Smooth muscle cell (in vitro differentiated cells): ENCODE results near the gene FHIT. TPM values are rescaled to one million over a fixed set of nuclear protein-coding genes. Genes with fewer than 3 reads are reported as not detected.

Experiments
- DNase-seq: peaks from one replicate; lab custom pipeline; 2025; ENCODE audit not compliant: unreplicated experiment; lab: John Stamatoyannopoulos, UW
- H2AFZ ChIP-seq: fragments of 200-600 bp; sonication (generic); 2 replicates; pipeline ENCODE4 v1.6.0; 2016; ENCODE audit warnings: antibody characterized with exemption, low read depth, mild to moderate bottlenecking
- H3F3A ChIP-seq: fragments of 200-600 bp; sonication (generic); 2 replicates; pipeline ENCODE4 v1.6.0; 2017; ENCODE audit warnings: antibody characterized with exemption, low read depth
- H3K27ac ChIP-seq: fragments of 200-600 bp; sonication (generic); 2 replicates; pipeline ENCODE4 v1.5.1; 2016; ENCODE audit warnings: low read depth, mild to moderate bottlenecking
- H3K27me3 ChIP-seq: fragments of 200-600 bp; sonication (generic); 2 replicates; pipeline ENCODE4 v1.6.1; 2016; ENCODE audit warnings: low read depth, mild to moderate bottlenecking
- H3K36me3 ChIP-seq: fragments of 200-600 bp; sonication (generic); 2 replicates; pipeline ENCODE4 v1.5.1; 2016; ENCODE audit warnings: low read depth
- H3K4me1 ChIP-seq: fragments of 200-600 bp; sonication (generic); 2 replicates; pipeline ENCODE4 v1.5.1; 2016; ENCODE audit warnings: low read depth
- H3K4me2 ChIP-seq: fragments of 200-600 bp; sonication (generic); 2 replicates; pipeline ENCODE4 v1.6.0; 2016; ENCODE audit warnings: mild to moderate bottlenecking
- H3K4me3 ChIP-seq: fragments of 200-600 bp; sonication (generic); 2 replicates; pipeline ENCODE4 v1.5.1; 2016; ENCODE audit warnings: mild to moderate bottlenecking
- H3K79me2 ChIP-seq: fragments of 200-600 bp; sonication (generic); 2 replicates; pipeline ENCODE4 v1.6.0; 2016; ENCODE audit warnings: low read depth, mild to moderate bottlenecking
- H3K9ac ChIP-seq: fragments of 200-600 bp; sonication (generic); 2 replicates; pipeline ENCODE4 v1.6.0; 2016; ENCODE audit warnings: low read depth
- H3K9me3 ChIP-seq: fragments of 200-600 bp; sonication (generic); replicated peaks from 2 replicates; pipeline ENCODE4 v1.5.1; 2016; ENCODE audit warnings: low read depth
- H4K20me1 ChIP-seq: fragments of 200-600 bp; sonication (generic); 2 replicates; pipeline ENCODE4 v1.6.0; 2016; ENCODE audit warnings: low read depth
- CTCF ChIP-seq: fragments of 200-600 bp; sonication (generic); IDR thresholded peaks from 2 replicates; pipeline ENCODE4 v1.5.1; 2017; ENCODE audit warnings: borderline replicate concordance, mild to moderate bottlenecking, antibody characterized with exemption; ENCODE audit not compliant: insufficient read depth, poor library complexity, severe bottlenecking
- WGBS: methylation state at CpG from one replicate; pipeline ENCODE4 v1.1.7; 2016; ENCODE audit warnings: low lambda C conversion rate; 5-methylcytosine and 5-hydroxymethylcytosine counted together
- polyA plus RNA-seq: library from polyadenylated mRNA; unstranded; fragments of >200 nt; fragmentation: Nextera tagmentation; extraction: Ambion mirVana; gene quantifications from 2 replicates; pipeline ENCODE4 v1.2.1, GENCODE V29; 2016
- total RNA-seq: library from RNA; depleted of rRNA; stranded (reverse); fragments of >200 nt; gene quantifications from 2 replicates; pipeline ENCODE4 v1.2.3, GENCODE V29; 2014

The FHIT gene
- total and polyA plus RNA-seq, 2 experiments from 2014 or later = 5.9 to 6.7 TPM

GRCh38 chr3:59872128-59872527 is 1379.1 kb downstream of the FHIT start:
- H3K36me3 ChIP-seq = no peaks in the 10 kb centered on the region
- H3K4me2 ChIP-seq = no peak overlapping the region
- no peaks in the 10 kb centered on the region for H3K79me2 ChIP-seq
- H3K9ac ChIP-seq = no peak overlapping the region
- no peaks in the 10 kb centered on the region for H3F3A ChIP-seq
- peaks cover 7% of the 10 kb centered on the region for H3K4me1 ChIP-seq
- H3K4me3 ChIP-seq = no peak overlapping the region
- no peak overlapping the region for H2AFZ ChIP-seq
- no peak for DNase-seq
- no peak for TF ChIP-seq CTCF
- no peaks in the 10 kb centered on the region for H3K27me3 ChIP-seq
- H3K27ac ChIP-seq = no peak overlapping the region
- no peaks in the 10 kb centered on the region for H3K9me3 ChIP-seq
- no peaks in the 10 kb centered on the region for H4K20me1 ChIP-seq
- WGBS = 42% methylated on average over 3 of the region's 3 CpGs

- Histone ChIP-seq H3F3A (no peaks in the 10 kb centered on the region), H3K4me1 (peaks cover 22% of the 10 kb centered on the region), H3K4me3 (no peak overlapping the region), H4K20me1 (no peaks in the 10 kb centered on the region), H3K27ac (peak overlapping the region; percentile 21), H3K27me3 (no peaks in the 10 kb centered on the region), H3K4me2 (peak overlapping the region; percentile 9), H2AFZ (no peak overlapping the region), H3K9me3 (no peaks in the 10 kb centered on the region), H3K9ac (no peak overlapping the region), H3K36me3 (no peaks in the 10 kb centered on the region), H3K79me2 (no peaks in the 10 kb centered on the region)
- no peak for DNase-seq
- WGBS = 55% methylated on average over 3 of the region's 3 CpGs
- no peak for TF ChIP-seq CTCF
Measured at GRCh38 chr3:59867185-59868002, 1383.9 kb downstream of the FHIT start.

- Histone ChIP-seq H3F3A (no peaks in the 10 kb centered on the region), H3K36me3 (no peaks in the 10 kb centered on the region), H3K27me3 (no peaks in the 10 kb centered on the region), H3K27ac (no peak overlapping the region), H3K79me2 (no peaks in the 10 kb centered on the region), H3K9me3 (no peaks in the 10 kb centered on the region), H3K9ac (no peak overlapping the region), H3K4me1 (peaks cover 22% of the 10 kb centered on the region), H2AFZ (no peak overlapping the region), H3K4me2 (peak overlapping the region; percentile 10), H3K4me3 (no peak overlapping the region), H4K20me1 (no peaks in the 10 kb centered on the region)
- 68% methylated on average over 5 of the region's 5 CpGs for WGBS
- no peak for TF ChIP-seq CTCF
- DNase-seq = no peak
Measured at GRCh38 chr3:59866076-59866475, 1385.2 kb downstream of the FHIT start.

- no peaks in the 10 kb centered on the region for H3K27me3 ChIP-seq
Measured at GRCh38 chr3:59865351-59865750, 1385.9 kb downstream of the FHIT start.

More at GRCh38 chr3:59865351-59865750, 1385.9 kb downstream of the FHIT start:
- no peak overlapping the region for H3K27ac ChIP-seq
- no peak overlapping the region for H2AFZ ChIP-seq
- H3K9ac ChIP-seq = no peak overlapping the region
- H3K4me2 ChIP-seq = no peak overlapping the region
- H3K36me3 ChIP-seq = no peaks in the 10 kb centered on the region
- no peak for DNase-seq
- H3K79me2 ChIP-seq = no peaks in the 10 kb centered on the region
- H4K20me1 ChIP-seq = no peaks in the 10 kb centered on the region
- peaks cover 22% of the 10 kb centered on the region for H3K4me1 ChIP-seq
- no peak overlapping the region for H3K4me3 ChIP-seq
- 55% methylated on average over 4 of the region's 4 CpGs for WGBS
- no peaks in the 10 kb centered on the region for H3K9me3 ChIP-seq
- H3F3A ChIP-seq = no peaks in the 10 kb centered on the region
- no peak for TF ChIP-seq CTCF
